Heart left ventricle (tissue), 16 donors: Measurements from ENCODE around the gene AP4M1. TPM values are rescaled to one million over a fixed set of nuclear protein-coding genes. Genes with fewer than 3 reads are reported as not detected.
"Not testable (repeated sequence)": the region's sequence is repeated elsewhere in the genome, so short reads cannot be mapped to it uniquely, and the experiment has no call there.

Source experiments
- ATAC-seq, 4 donors: fragments of 200-7000 bp; cut with Tn5 transposase; one replicate each; pipeline ENCODE4 v1.9.1; 2020 to 2022; ENCODE audit warnings: moderate library complexity in 4 of 4, mild to moderate bottlenecking in 3 of 4, moderate number of reproducible peaks in 1 of 4
- DNase-seq, 5 donors: peaks; one replicate each; pipeline ENCODE4 v3.0.0-alpha.2; 2020
- H3K27ac ChIP-seq, 12 donors: fragments of 200-600 bp; sonication (generic) in 4 of 12; one replicate each; pipeline versions ENCODE4 v1.5.0 to v1.8.0; 2016 to 2022; ENCODE audit warnings: mild to moderate bottlenecking in 2 of 12
- H3K27me3 ChIP-seq, 9 donors: fragments of 200-600 bp; sonication (generic) in 2 of 9; one replicate each; pipeline versions ENCODE4 v1.5.1 to v1.8.0; 2016 to 2022; ENCODE audit warnings: mild to moderate bottlenecking in 3 of 9
- H3K36me3 ChIP-seq, 9 donors: fragments of 200-600 bp; sonication (generic) in 2 of 9; one replicate each; pipeline versions ENCODE4 v1.5.0 to v1.8.0; 2018 to 2022; ENCODE audit warnings: mild to moderate bottlenecking in 2 of 9
- H3K4me1 ChIP-seq, 12 donors: fragments of 200-600 bp; sonication (generic) in 4 of 12; one replicate each; pipeline versions ENCODE4 v1.5.0 to v1.8.0; 2016 to 2022; ENCODE audit warnings: mild to moderate bottlenecking in 3 of 12
- H3K4me3 ChIP-seq, 12 donors: fragments of 200-600 bp; sonication (generic) in 4 of 12; one replicate each; pipeline versions ENCODE4 v1.5.0 to v1.8.0; 2017 to 2022; ENCODE audit warnings: mild to moderate bottlenecking in 9 of 12, moderate library complexity in 4 of 12
- H3K9me3 ChIP-seq, 12 donors: fragments of 200-600 bp; sonication (generic) in 4 of 12; one replicate each; pipeline versions ENCODE4 v1.5.0 to v1.8.0; 2016 to 2022; ENCODE audit warnings: mild to moderate bottlenecking in 1 of 12
- POLR2A ChIP-seq, 2 donors: fragments of 450-650 bp; IDR thresholded peaks; one replicate each; pipeline ENCODE4 v1.6.1; 2017; ENCODE audit warnings: antibody characterized with exemption in 2 of 2, mild to moderate bottlenecking in 2 of 2, moderate library complexity in 2 of 2
- WGBS, 4 donors: extraction: QIAGEN DNeasy Blood & Tissue Kit in 2 of 4; methylation state at CpG; one replicate each; pipeline versions ENCODE4 v1.1.5 to v1.1.7; 2013 to 2018; 5-methylcytosine and 5-hydroxymethylcytosine counted together
- intact Hi-C, 10 donors: fragments of 100-400 bp; cut with DNase I; formaldehyde crosslinking; loops; one replicate each; pipeline versions ENCODE4 v1.11.1 to v1.14.2; 2022
- polyA plus RNA-seq, 2 donors: library from polyadenylated mRNA; stranded (reverse); fragments of 200-250 nt; gene quantifications; one replicate each; pipeline ENCODE4 v1.2.3, GENCODE V29; 2013
- total RNA-seq, 9 donors: library from RNA; depleted of rRNA in 2 of 9; stranded (reverse); fragments of >200 nt in 2 of 9; fragmentation: NEBNext Ultra II Directional in 3 of 9; extraction: Animal tissue kit (Norgen Biotek cat#: 25700) in 3 of 9; gene quantifications; one replicate each; pipeline versions ENCODE4 v1.1.0 to v1.2.4, GENCODE V29; 2016 to 2023
- TF ChIP-seq, protein P1 (sequence below), 12 donors: fragments of 200-600 bp; sonication (generic) in 4 of 12; IDR thresholded peaks; one replicate each; pipeline versions ENCODE4 v1.5.0 to v1.8.0; 2018 to 2022; ENCODE audit warnings: antibody characterized with exemption in 12 of 12, mild to moderate bottlenecking in 5 of 12
- donor health status: ischemic (EF 13 %, LVEDD 7.1; RV severe dilation, severe dysfunction).
- donor health status: healthy with polysubstance abuse.
- donor health status: DM: no; HTN: yes; CAD: no.
- donor health status: DM: no; HTN: no; CAD: no.
- donor health status: ischemic (EF 25% LVEDD 6.9; RV normal size, moderate dysfunction).
- donor health status: ischemic (EF 25% LVEDD 5.7; RV mildly dilated, moderate dysfunction).
- donor health status: healthy.
- donor health status: DM: yes; HTN: yes; CAD: no.
- donor health status: ischemic (EF 35%, LVEDD 5.7; RV mildly dilated, moderate dysfunction).
- donor health status: nonischemic (EF 11% LVEDD 7.7; RV severe dilation, severe dysfunction).
- donor health status: DM: yes; HTN: yes; CAD: no.
- donor health status: PGD.
- donor health status: ischemic (EF 29% LVEDD 5.4; RV normal size, mild dysfunction).
- donor health status: nonischemic (EF 23%, LVEDD 6.1; RV moderate dilation, normal function).

The AP4M1 gene
- total and polyA plus RNA-seq, 11 donors, result 8.9 to 19.3 (median 12.3) TPM

GRCh38 chr7:100127866-100128636 is 26.6 kb downstream of the AP4M1 start:
- H3K9me3 ChIP-seq, result no peaks in the 10 kb centered on the region
- H3K27ac ChIP-seq, result peak overlapping the region in 11 of 12 donors; percentile 88 to 98 (median 97)
- ATAC-seq (peak in 1 of 4 donors; percentile 1), DNase-seq (no peak)
- intact Hi-C loops, result loop anchor here in 8 of 10 donors (1.0 to 5.0 kb wide), 7 partner anchors 9 to 216 kb away; partner anchors contain the start of genes AP4M1 (in 2 of the 8), MCM7 (in 2 of the 8), AZGP1 (in 1 of the 8) and CNPY4 (in 1 of the 8)
- no peaks in the 10 kb centered on the region for H3K36me3 ChIP-seq
- 4 to 13% (median 6%) methylated on average over 12 to 37 of the region's 37 CpGs for WGBS, 4 donors
- peaks cover 0 to 41% (median 18%) of the 10 kb centered on the region in 12 donors for H3K4me1 ChIP-seq
- H3K27me3 ChIP-seq, result no peaks in the 10 kb centered on the region
- TF ChIP-seq POLR2A (IDR thresholded peaks at IDR 0.05), result no peak
- TF ChIP-seq, protein P1, sequence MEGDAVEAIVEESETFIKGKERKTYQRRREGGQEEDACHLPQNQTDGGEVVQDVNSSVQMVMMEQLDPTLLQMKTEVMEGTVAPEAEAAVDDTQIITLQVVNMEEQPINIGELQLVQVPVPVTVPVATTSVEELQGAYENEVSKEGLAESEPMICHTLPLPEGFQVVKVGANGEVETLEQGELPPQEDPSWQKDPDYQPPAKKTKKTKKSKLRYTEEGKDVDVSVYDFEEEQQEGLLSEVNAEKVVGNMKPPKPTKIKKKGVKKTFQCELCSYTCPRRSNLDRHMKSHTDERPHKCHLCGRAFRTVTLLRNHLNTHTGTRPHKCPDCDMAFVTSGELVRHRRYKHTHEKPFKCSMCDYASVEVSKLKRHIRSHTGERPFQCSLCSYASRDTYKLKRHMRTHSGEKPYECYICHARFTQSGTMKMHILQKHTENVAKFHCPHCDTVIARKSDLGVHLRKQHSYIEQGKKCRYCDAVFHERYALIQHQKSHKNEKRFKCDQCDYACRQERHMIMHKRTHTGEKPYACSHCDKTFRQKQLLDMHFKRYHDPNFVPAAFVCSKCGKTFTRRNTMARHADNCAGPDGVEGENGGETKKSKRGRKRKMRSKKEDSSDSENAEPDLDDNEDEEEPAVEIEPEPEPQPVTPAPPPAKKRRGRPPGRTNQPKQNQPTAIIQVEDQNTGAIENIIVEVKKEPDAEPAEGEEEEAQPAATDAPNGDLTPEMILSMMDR (IDR thresholded peaks at IDR 0.05), result no peak
- H3K4me3 ChIP-seq, result peak overlapping the region; percentile 74 to 99 (median 94)

GRCh38 chr7:100128637-100128963 is 27.2 kb downstream of the AP4M1 start:
- H3K9me3 ChIP-seq, result no peaks in the 10 kb centered on the region
- peaks cover 0 to 41% (median 18%) of the 10 kb centered on the region in 12 donors for H3K4me1 ChIP-seq
- peak overlapping the region in 1 of 12 donors; percentile 98 for H3K27ac ChIP-seq
- H3K27me3 ChIP-seq, result no peaks in the 10 kb centered on the region
- H3K36me3 ChIP-seq, result no peaks in the 10 kb centered on the region
- no peak for TF ChIP-seq POLR2A (IDR thresholded peaks at IDR 0.05)
- TF ChIP-seq, protein P1 (IDR thresholded peaks at IDR 0.05), result no peak
- 70 to 93% (median 82%) methylated on average over 1 of the region's 1 CpG for WGBS, 4 donors
- ATAC-seq (no peak), DNase-seq (peak in 1 of 5 donors; percentile 6)
- intact Hi-C loops, result loop anchor here in 8 of 10 donors (5.0 kb wide), 5 partner anchors 36 to 216 kb away; partner anchors contain the start of genes AZGP1 (in 1 of the 8) and COPS6 (in 1 of the 8)
- peak overlapping the region in 1 of 12 donors; percentile 99 for H3K4me3 ChIP-seq

DNA sequence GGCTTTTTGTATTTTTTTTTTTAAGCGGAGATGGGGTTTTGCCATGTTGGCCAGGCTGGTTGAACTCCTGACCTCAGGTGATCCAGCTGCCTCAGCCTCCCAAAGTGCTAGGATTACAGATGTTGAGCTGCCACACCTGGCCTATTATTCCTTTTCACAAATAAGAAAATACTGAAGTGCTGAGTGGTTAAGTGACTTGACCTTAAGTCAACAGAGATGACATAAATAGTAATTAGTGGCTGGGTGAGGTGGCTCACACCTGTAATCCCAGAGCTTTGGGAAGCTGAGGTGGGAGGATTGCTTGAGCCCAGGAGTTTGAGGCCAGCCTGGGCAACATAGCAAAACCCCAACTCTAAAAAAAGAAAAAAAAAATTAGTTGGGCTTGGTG is 28.8 kb downstream of the AP4M1 start:
- not testable (repeated sequence) for H3K9me3 ChIP-seq, H3K36me3 ChIP-seq, H3K4me3 ChIP-seq, ATAC-seq, DNase-seq, H3K27ac ChIP-seq, H3K27me3 ChIP-seq
- intact Hi-C loops, result loop anchor here in 6 of 10 donors (5.0 to 10.0 kb wide), 6 partner anchors 82 to 225 kb away; partner anchors contain the start of genes PVRIG (in 5 of the 6) and PILRB (in 1 of the 6)
- WGBS, 4 donors, result 89 to 100% (median 95%) methylated on average over 1 of the region's 1 CpG
- H3K4me1 ChIP-seq, result peaks cover 0 to 30% (median 18%) of the 10 kb centered on the region in 12 donors

GRCh38 chr7:100130608-100131453 is 29.4 kb downstream of the AP4M1 start:
- intact Hi-C loops, result loop anchor here in 6 of 10 donors (5.0 to 10.0 kb wide), 6 partner anchors 81 to 224 kb away; partner anchors contain the start of genes PVRIG (in 5 of the 6) and PILRB (in 1 of the 6)
- TF ChIP-seq, protein P1 (IDR thresholded peaks at IDR 0.05), result peak; percentile 75 to 96 (median 86)
- TF ChIP-seq POLR2A (IDR thresholded peaks at IDR 0.05), result no peak
- Histone ChIP-seq H3K27me3 (no peaks in the 10 kb centered on the region), H3K9me3 (no peaks in the 10 kb centered on the region), H3K27ac (no peak overlapping the region), H3K4me1 (peaks cover 0 to 25% (median 15%) of the 10 kb centered on the region in 12 donors), H3K4me3 (peak overlapping the region in 3 of 12 donors; percentile 12 to 30 (median 18)), H3K36me3 (no peaks in the 10 kb centered on the region)
- 12 to 15% (median 14%) methylated on average over 24 of the region's 24 CpGs for WGBS, 4 donors
- DNase-seq (peak; percentile 71 to 92 (median 76)), ATAC-seq (no peak)
